Gastrocnemius medialis (tissue), 4 donors: ENCODE measurements around the gene TMX4.

Experiments
- POLR2A ChIP-seq, 2 donors: fragments of 450-650 bp; IDR thresholded peaks; one replicate each; pipeline ENCODE4 v1.6.1; 2017; ENCODE audit warnings: antibody characterized with exemption in 2 of 2, mild to moderate bottlenecking in 2 of 2, moderate library complexity in 2 of 2
- TF ChIP-seq, protein P1 (sequence below), 5 experiments: fragments of 450-650 bp in 3 of 5; fragments of 200-600 bp in 2 of 5; sonication (generic) in 2 of 5; IDR thresholded peaks in 4 of 5; conservative IDR thresholded peaks in 1 of 5; 1 replicate in 4 of 5; 2 replicates in 1 of 5; pipeline ENCODE4 v1.5.1; 2016 to 2019; ENCODE audit warnings: antibody characterized with exemption in 5 of 5, mild to moderate bottlenecking in 3 of 5, moderate library complexity in 3 of 5

DNA sequence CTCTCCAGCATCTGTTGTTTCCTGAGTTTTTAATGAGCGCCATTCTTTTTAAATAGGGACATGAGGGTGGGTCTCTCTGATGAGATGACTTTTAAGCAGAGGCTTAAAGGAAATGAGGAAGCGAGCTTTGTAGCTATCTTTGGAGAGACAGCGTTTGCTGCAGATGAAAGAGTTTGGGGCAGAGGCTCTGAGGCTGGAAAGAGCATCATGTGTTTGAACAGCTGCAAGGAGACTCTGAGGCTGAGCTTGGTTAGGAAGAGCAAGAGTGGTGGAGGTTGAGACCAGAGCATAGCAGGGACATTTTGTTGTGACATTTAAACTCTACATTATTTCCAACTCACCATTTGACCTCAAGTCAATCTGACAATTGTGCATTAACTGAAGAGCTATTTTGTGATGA is 38.3 kb upstream of the TMX4 start:
- TF ChIP-seq, protein P1, sequence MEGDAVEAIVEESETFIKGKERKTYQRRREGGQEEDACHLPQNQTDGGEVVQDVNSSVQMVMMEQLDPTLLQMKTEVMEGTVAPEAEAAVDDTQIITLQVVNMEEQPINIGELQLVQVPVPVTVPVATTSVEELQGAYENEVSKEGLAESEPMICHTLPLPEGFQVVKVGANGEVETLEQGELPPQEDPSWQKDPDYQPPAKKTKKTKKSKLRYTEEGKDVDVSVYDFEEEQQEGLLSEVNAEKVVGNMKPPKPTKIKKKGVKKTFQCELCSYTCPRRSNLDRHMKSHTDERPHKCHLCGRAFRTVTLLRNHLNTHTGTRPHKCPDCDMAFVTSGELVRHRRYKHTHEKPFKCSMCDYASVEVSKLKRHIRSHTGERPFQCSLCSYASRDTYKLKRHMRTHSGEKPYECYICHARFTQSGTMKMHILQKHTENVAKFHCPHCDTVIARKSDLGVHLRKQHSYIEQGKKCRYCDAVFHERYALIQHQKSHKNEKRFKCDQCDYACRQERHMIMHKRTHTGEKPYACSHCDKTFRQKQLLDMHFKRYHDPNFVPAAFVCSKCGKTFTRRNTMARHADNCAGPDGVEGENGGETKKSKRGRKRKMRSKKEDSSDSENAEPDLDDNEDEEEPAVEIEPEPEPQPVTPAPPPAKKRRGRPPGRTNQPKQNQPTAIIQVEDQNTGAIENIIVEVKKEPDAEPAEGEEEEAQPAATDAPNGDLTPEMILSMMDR (IDR thresholded peaks at IDR 0.05 in 4 of 5, conservative IDR thresholded peaks at IDR 0.05 in 1 of 5), result no peak
- no peak for TF ChIP-seq POLR2A (IDR thresholded peaks at IDR 0.05)
